Panc1 (cell line): Measurements from ENCODE around the gene ADK.

Experiments used
- CTCF ChIP-seq: fragments of 450-650 bp; IDR thresholded peaks from 2 replicates; pipeline ENCODE4 v1.5.1; 2017; ENCODE audit warnings: mild to moderate bottlenecking
- POLR2AphosphoS5 ChIP-seq: IDR thresholded peaks from 2 replicates; pipeline ENCODE4 v1.6.1; 2012; ENCODE audit warnings: mild to moderate bottlenecking, low read depth, low read length, moderate library complexity
- REST ChIP-seq, 2 experiments: IDR thresholded peaks; 2 replicates each; pipeline ENCODE4 v1.6.1; 2011 to 2012; ENCODE audit warnings: low read depth in 2 of 2, control low read depth in 1 of 2, low read length in 1 of 2, mild to moderate bottlenecking in 1 of 2, moderate library complexity in 1 of 2; ENCODE audit not compliant: insufficient read depth in 1 of 2
- TCF7L2 ChIP-seq: IDR thresholded peaks from 2 replicates; pipeline ENCODE4 v1.6.1; 2011; ENCODE audit warnings: mild to moderate bottlenecking, low read depth, low read length, inconsistent platforms

- TF ChIP-seq CTCF (no peak), POLR2AphosphoS5 (no peak), TCF7L2 (no peak), REST (IDR thresholded peaks at IDR 0.05; ENCODE audit: insufficient read depth in 1 of 2, low read depth in 2 of 2, low read length in 1 of 2) (no peak)
These were observed 370.5 kb downstream of the ADK start for GRCh38 chr10:74521526-74521925.
